HCT116 (cell line): ENCODE results near the gene NAPEPLD. TPM values are rescaled to one million over a fixed set of nuclear protein-coding genes. Genes with fewer than 3 reads are reported as not detected.

Source experiments
- ATAC-seq: fragments of 200-7000 bp; cut with Tn5 transposase; 2 replicates; pipeline ENCODE4 v1.9.1; 2020; ENCODE audit warnings: mild to moderate bottlenecking, moderate library complexity
- BruUV-seq: library from RNA; stranded (reverse); fragments of 400-500 nt; replicated peaks from 2 replicates; lab custom pipeline; 2021; lab: Mats Ljungman, UMichigan
- CTCF ChIA-PET: fragments of 300-600 bp; sonication (Branson Sonifier 250); formaldehyde crosslinking; loops from one replicate; lab custom pipeline; 2021; ENCODE audit warnings: antibody characterized with exemption; lab: Charles Lee
- POLR2A ChIA-PET: fragments of 300-600, 350-600 bp; sonication (Branson Sonifier 250); formaldehyde crosslinking; loops from one replicate; lab custom pipeline; 2021; ENCODE audit warnings: antibody characterized with exemption; lab: Charles Lee
- RAD21 ChIA-PET, 2 experiments: fragments of 300-600 bp; sonication (Branson Sonifier 250); formaldehyde crosslinking; loops; one replicate each; lab custom pipeline; 2023; ENCODE audit warnings: low total read pairs in 2 of 2; ENCODE audit not compliant: uncharacterized antibody in 2 of 2, unreplicated experiment in 2 of 2, low non-redundant PET in 1 of 2; lab: Charles Lee
- DNase-seq: peaks from one replicate; pipeline ENCODE4 v3.0.0-alpha.2; 2010; ENCODE audit warnings: low read depth, low spot score
- H2AFZ ChIP-seq: fragments of 200-600 bp; shearing (Covaris generic), sonication (generic); 2 replicates; pipeline ENCODE4 v1.6.1; 2017; ENCODE audit warnings: low read depth, mixed run types, mixed read lengths, antibody characterized with exemption, low read length; ENCODE audit not compliant: poor library complexity, severe bottlenecking
- H3K27ac ChIP-seq: 2 replicates; pipeline ENCODE4 v1.5.1; 2012; ENCODE audit warnings: low read depth, low read length
- H3K27me3 ChIP-seq: fragments of 200-600 bp; sonication (generic); 2 replicates; pipeline ENCODE4 v1.6.1; 2016; ENCODE audit warnings: mixed run types, low read length, mixed read lengths; ENCODE audit not compliant: insufficient read depth
- H3K36me3 ChIP-seq, 2 experiments: fragments of 200-500 bp in 1 of 2; fragments of 200-600 bp in 1 of 2; sonication (Bioruptor generic) in 1 of 2; sonication (generic) in 1 of 2; 2 replicates each; pipeline versions ENCODE4 v1.5.1 to v1.6.1; 2014 to 2016; ENCODE audit warnings: low read length in 2 of 2, inconsistent platforms in 1 of 2, mixed read lengths in 1 of 2, mixed run types in 1 of 2; ENCODE audit not compliant: insufficient read depth in 2 of 2, control insufficient read depth in 1 of 2
- H3K4me1 ChIP-seq, 2 experiments: fragments of 200-600 bp in 1 of 2; sonication (generic) in 1 of 2; 2 replicates each; pipeline versions ENCODE4 v1.5.1 to v1.6.1; 2012 to 2017; ENCODE audit warnings: low read length in 2 of 2, inconsistent platforms in 1 of 2, mild to moderate bottlenecking in 1 of 2, mixed read lengths in 1 of 2, mixed run types in 1 of 2, moderate library complexity in 1 of 2; ENCODE audit not compliant: insufficient read depth in 2 of 2, control insufficient read depth in 1 of 2
- H3K4me2 ChIP-seq: fragments of 200-600 bp; sonication (generic); 2 replicates; pipeline ENCODE4 v1.6.1; 2017; ENCODE audit warnings: mixed run types, low read length, mixed read lengths
- H3K4me3 ChIP-seq, 2 experiments: fragments of 200-600 bp in 1 of 2; sonication (generic) in 1 of 2; replicated peaks in 1 of 2; 2 replicates each; pipeline ENCODE4 v1.5.1; 2011 to 2016; ENCODE audit warnings: low read length in 2 of 2, control low read depth in 1 of 2, low read depth in 1 of 2, mild to moderate bottlenecking in 1 of 2, mixed read lengths in 1 of 2, mixed run types in 1 of 2
- H3K79me2 ChIP-seq: fragments of 200-600 bp; sonication (generic); 2 replicates; pipeline ENCODE4 v1.6.1; 2017; ENCODE audit warnings: mild to moderate bottlenecking, mixed run types, low read length, moderate library complexity, mixed read lengths; ENCODE audit not compliant: insufficient read depth
- H3K9ac ChIP-seq: fragments of 200-600 bp; sonication (generic); 2 replicates; pipeline ENCODE4 v1.6.1; 2016; ENCODE audit warnings: low read length, mixed read lengths
- H3K9me2 ChIP-seq: fragments of 200-600 bp; sonication (generic), shearing (Covaris generic); 2 replicates; pipeline ENCODE4 v1.6.1; 2017; ENCODE audit warnings: mixed run types, mild to moderate bottlenecking, moderate library complexity; ENCODE audit not compliant: insufficient read depth
- H3K9me3 ChIP-seq, 2 experiments: fragments of 200-500 bp in 1 of 2; fragments of 200-600 bp in 1 of 2; sonication (Bioruptor generic) in 1 of 2; sonication (generic) in 1 of 2; 2 replicates each; pipeline ENCODE4 v1.6.1; 2014 to 2017; ENCODE audit warnings: low read length in 2 of 2, mixed read lengths in 2 of 2, inconsistent platforms in 1 of 2, low read depth in 1 of 2, mild to moderate bottlenecking in 1 of 2, mixed run types in 1 of 2, moderate library complexity in 1 of 2; ENCODE audit not compliant: control insufficient read depth in 1 of 2, insufficient read depth in 1 of 2
- H4K20me1 ChIP-seq: fragments of 200-600 bp; sonication (generic), shearing (Covaris generic); 2 replicates; pipeline ENCODE4 v1.6.1; 2017; ENCODE audit warnings: mixed run types, mild to moderate bottlenecking, moderate library complexity; ENCODE audit not compliant: insufficient read depth
- ATF3 ChIP-seq: IDR thresholded peaks from 2 replicates; pipeline ENCODE4 v1.6.1; 2012
- CBX3 ChIP-seq: IDR thresholded peaks from 2 replicates; pipeline ENCODE4 v1.6.1; 2012; ENCODE audit warnings: low read depth
- CEBPB ChIP-seq: IDR thresholded peaks from 2 replicates; pipeline ENCODE4 v1.6.1; 2012; ENCODE audit warnings: low read depth
- EZH2 ChIP-seq: fragments of 200-600 bp; sonication (generic); IDR thresholded peaks from 2 replicates; pipeline ENCODE4 v1.6.1; 2017; ENCODE audit warnings: antibody characterized with exemption, mixed run types
- JUND ChIP-seq: IDR thresholded peaks from 2 replicates; pipeline ENCODE4 v1.6.1; 2012
- MAX ChIP-seq: IDR thresholded peaks from 2 replicates; pipeline ENCODE4 v1.6.1; 2012
- POLR2A ChIP-seq: IDR thresholded peaks from 2 replicates; pipeline ENCODE4 v1.7.0; 2011; ENCODE audit warnings: borderline replicate concordance; ENCODE audit not compliant: insufficient read depth, insufficient read length; ENCODE audit errors: extremely low read depth
- POLR2AphosphoS5 ChIP-seq: IDR thresholded peaks from 2 replicates; pipeline ENCODE4 v1.6.1; 2011; ENCODE audit warnings: mild to moderate bottlenecking, low read depth, low read length, moderate library complexity
- REST ChIP-seq: IDR thresholded peaks from 2 replicates; pipeline ENCODE4 v1.6.1; 2012; ENCODE audit warnings: low read depth
- SIN3A ChIP-seq: IDR thresholded peaks from 2 replicates; pipeline ENCODE4 v1.6.1; 2012; ENCODE audit warnings: low read depth
- SP1 ChIP-seq: IDR thresholded peaks from 2 replicates; pipeline ENCODE4 v1.6.1; 2012; ENCODE audit warnings: low read depth
- TCF7L2 ChIP-seq: IDR thresholded peaks from 2 replicates; pipeline ENCODE4 v1.7.0; 2011; ENCODE audit warnings: borderline replicate concordance, inconsistent platforms; ENCODE audit not compliant: insufficient read depth, insufficient read length; ENCODE audit errors: extremely low read depth
- ZNF274 ChIP-seq: fragments of 200-500 bp; sonication (Bioruptor generic); IDR thresholded peaks from 2 replicates; pipeline ENCODE4 v1.6.1; 2014; ENCODE audit warnings: mild to moderate bottlenecking, low read depth, low read length, inconsistent platforms
- intact Hi-C: fragments of 100-400 bp; cut with micrococcal nuclease; formaldehyde crosslinking; loops from 2 replicates; pipeline ENCODE4 v1.10.0; 2022
- total RNA-seq: library from RNA; stranded (reverse); gene quantifications from one replicate; pipeline ENCODE4 v1.2.1, GENCODE V29; 2021; ENCODE audit not compliant: unreplicated experiment

NAPEPLD gene
- total RNA-seq, 1 experiment from 2014 or later: 9.7 TPM

- no peaks in the 10 kb centered on the region for H3K4me1 ChIP-seq
- no TSS peak for BruUV-seq
- intact Hi-C loops: no loop called here
- no peak overlapping the region for H3K27ac ChIP-seq
- no peak for TF ChIP-seq MAX
- no peak for TF ChIP-seq ZNF274
- TF ChIP-seq POLR2AphosphoS5: no peak
- no peak for TF ChIP-seq ATF3
- no peak for TF ChIP-seq JUND
- TF ChIP-seq REST: no peak
- TF ChIP-seq TCF7L2: no peak
- TF ChIP-seq SP1: no peak
- no peak for TF ChIP-seq POLR2A
- no peak for TF ChIP-seq EZH2
- no peak for TF ChIP-seq CBX3
- no peak for TF ChIP-seq CEBPB
- TF ChIP-seq SIN3A: no peak
- no peaks in the 10 kb centered on the region for H3K9me2 ChIP-seq
- CTCF ChIA-PET: no interaction called here
- no peak overlapping the region for H2AFZ ChIP-seq
- H4K20me1 ChIP-seq: no peaks in the 10 kb centered on the region
- H3K9me3 ChIP-seq: no peaks in the 10 kb centered on the region
- peaks cover 4 to 7% of the 10 kb centered on the region in 2 experiments; a peak in 1 of 4 replicates for H3K36me3 ChIP-seq
- ATAC-seq (no peak), DNase-seq (no peak)
- no peak overlapping the region for H3K9ac ChIP-seq
- RAD21 ChIA-PET: no interaction called here
- POLR2A ChIA-PET: no interaction called here
- no peak overlapping the region for H3K4me2 ChIP-seq
- no peak overlapping the region for H3K4me3 ChIP-seq
- H3K79me2 ChIP-seq: no peaks in the 10 kb centered on the region
- H3K27me3 ChIP-seq: no peaks in the 10 kb centered on the region
Measured at GRCh38 chr7:103124429-103124979, 24.4 kb downstream of the NAPEPLD start.
